T follicular helper cell (primary cell): Measurements from ENCODE around the gene CABLES1.

Source experiments
- DNase-seq: peaks from one replicate; pipeline ENCODE4 v3.0.0-alpha.2; 2020; ENCODE audit warnings: low read depth

Gene CABLES1

GRCh38 chr18:23301972-23302371, 166.7 kb downstream of the CABLES1 start:
- DNase-seq: no peak

- DNase-seq: no peak
Observed at GRCh38 chr18:23302511-23302850, 167.2 kb downstream of the CABLES1 start.

GRCh38 chr18:23302851-23303527, 167.7 kb downstream of the CABLES1 start:
- DNase-seq: no peak

- DNase-seq: no peak
Observed at GRCh38 chr18:23306822-23307221, 171.5 kb downstream of the CABLES1 start.

GRCh38 chr18:23307567-23308295, 172.4 kb downstream of the CABLES1 start:
- no peak for DNase-seq
